C1 segment of cervical spinal cord (tissue), 14 donors: ENCODE measurements around the gene SIPA1.

Experiments
- DNase-seq, 14 donors: peaks; one replicate each; lab custom pipeline; 2025; lab: John Stamatoyannopoulos, UW

The SIPA1 gene

GRCh38 chr11:65637794-65638419 is at the start of gene SIPA1:
Gene SIPA1 (plus strand): TSS chr11:65638101. CDS start chr11:65640922, 2,821 bp downstream.
- DNase-seq = peak in 12 of 14 donors; percentile 6 to 67 (median 31)

- peak in 3 of 14 donors; percentile 19 to 27 (median 25) for DNase-seq
Measured at GRCh38 chr11:65588199-65589054, 49.5 kb upstream of the SIPA1 start.

GRCh38 chr11:65589444-65590239 is 48.3 kb upstream of the SIPA1 start:
- DNase-seq = no peak

GRCh38 chr11:65590240-65590738 is 47.6 kb upstream of the SIPA1 start:
- DNase-seq = no peak

GRCh38 chr11:65591939-65592857 is 45.7 kb upstream of the SIPA1 start:
- DNase-seq = no peak

GRCh38 chr11:65592858-65593517 is 44.9 kb upstream of the SIPA1 start:
- DNase-seq = no peak

GRCh38 chr11:65593518-65594414 is 44.1 kb upstream of the SIPA1 start:
- DNase-seq = peak in 12 of 14 donors; percentile 13 to 87 (median 65)

- no peak for DNase-seq
Measured at GRCh38 chr11:65595131-65595530, 42.8 kb upstream of the SIPA1 start.

GRCh38 chr11:65595543-65596281 is 42.2 kb upstream of the SIPA1 start, which contains the start of gene KCNK7:
Gene KCNK7 (minus strand): TSS chr11:65595800. CDS start chr11:65595772, 28 bp downstream.
- DNase-seq = no peak

GRCh38 chr11:65596520-65596919 is 41.4 kb upstream of the SIPA1 start:
- DNase-seq = no peak

GRCh38 chr11:65598258-65598699 is 39.6 kb upstream of the SIPA1 start:
- no peak for DNase-seq

GRCh38 chr11:65599216-65599954 is 38.5 kb upstream of the SIPA1 start:
- no peak for DNase-seq

GRCh38 chr11:65599955-65600246 is 38.0 kb upstream of the SIPA1 start:
- no peak for DNase-seq

GRCh38 chr11:65604258-65604657 is 33.6 kb upstream of the SIPA1 start:
- DNase-seq = no peak

- peak; percentile 42 to 94 (median 87) for DNase-seq
Measured at GRCh38 chr11:65606876-65607613, 30.9 kb upstream of the SIPA1 start.

GRCh38 chr11:65607614-65608426 is 30.1 kb upstream of the SIPA1 start:
- DNase-seq = no peak
